GM19025 (cell line): ENCODE measurements around the gene ABCD4.
A peak's percentile ranks its signal among the peaks of the same experiment; 100 is the strongest.

Experiments
- ATAC-seq: cut with Tn5 transposase; IDR thresholded peaks from one replicate; pipeline ENCODE4 v1.9.1; 2021; ENCODE audit warnings: mild to moderate bottlenecking, low read depth, moderate library complexity; ENCODE audit not compliant: unreplicated experiment

ABCD4 gene

DNA sequence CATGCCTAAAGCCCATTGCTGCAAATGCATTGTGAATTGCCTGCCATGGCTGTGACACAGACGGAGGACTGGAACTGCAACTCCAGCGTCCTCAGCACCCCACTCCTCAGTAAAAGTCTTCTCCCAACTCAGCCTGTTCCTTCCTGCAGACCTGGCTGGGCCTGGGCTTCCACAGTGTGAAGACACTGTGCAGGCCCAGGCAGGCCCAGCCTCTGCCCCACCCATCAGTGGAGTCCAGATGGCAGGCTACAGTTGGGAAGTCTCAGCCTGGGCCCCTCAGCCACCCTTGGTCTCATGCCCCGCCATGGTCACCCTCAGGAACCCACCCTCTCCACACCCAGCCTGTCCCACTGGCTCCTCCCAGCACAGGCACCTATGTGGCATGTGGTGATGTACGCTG, 41.4 kb downstream of the ABCD4 start:
- no peak for ATAC-seq

DNA sequence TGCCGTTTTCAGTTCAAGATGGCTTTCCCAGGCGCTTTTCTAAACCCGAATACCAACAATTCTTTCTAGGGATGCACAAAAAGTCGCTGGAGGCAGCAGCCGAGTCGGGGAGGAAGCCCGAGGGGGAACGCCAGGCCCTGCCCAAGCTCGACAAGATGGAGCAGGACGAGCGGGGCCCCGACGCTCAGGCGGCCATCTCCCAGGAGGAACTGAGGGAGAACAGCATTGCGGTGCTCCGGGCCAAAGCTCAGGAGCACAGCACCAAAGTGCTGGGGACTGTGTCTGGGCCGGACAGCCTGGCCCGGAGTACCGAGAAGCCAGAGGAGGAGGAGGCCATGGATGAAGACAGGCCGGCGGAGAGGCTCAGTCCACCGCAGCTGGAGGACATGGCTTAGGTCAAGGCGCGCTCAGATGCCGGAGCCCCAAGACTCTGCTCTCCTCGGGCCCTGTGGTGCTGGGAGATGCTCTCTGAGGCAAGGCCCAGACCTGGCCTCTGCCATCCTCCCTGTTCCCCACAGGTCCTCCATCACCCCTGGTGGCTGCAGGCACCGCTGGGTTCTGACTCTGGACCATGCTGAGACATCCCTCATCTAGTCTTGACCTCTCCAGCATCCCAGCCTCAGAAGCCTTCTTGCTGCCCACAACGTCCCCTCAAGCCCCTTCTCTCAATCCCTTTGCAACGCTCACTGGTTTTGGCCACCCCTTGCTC, 42.1 kb downstream of the ABCD4 start:
- no peak for ATAC-seq

DNA sequence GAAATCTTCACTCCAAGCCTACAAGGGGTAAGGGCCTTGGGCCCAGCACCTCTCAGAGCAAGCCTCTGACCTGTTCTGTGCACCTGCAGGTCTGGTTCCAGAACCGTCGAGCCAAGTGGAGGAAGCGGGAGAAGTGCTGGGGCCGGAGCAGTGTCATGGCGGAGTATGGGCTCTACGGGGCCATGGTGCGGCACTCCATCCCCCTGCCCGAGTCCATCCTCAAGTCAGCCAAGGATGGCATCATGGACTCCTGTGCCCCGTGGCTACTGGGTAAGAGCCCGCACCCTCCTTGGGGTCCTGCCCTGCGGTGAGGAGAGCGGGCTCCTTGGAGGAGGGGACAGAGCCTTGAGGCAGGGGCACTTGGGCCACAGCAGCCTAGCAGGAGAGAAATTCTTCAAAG, 43.2 kb downstream of the ABCD4 start:
- ATAC-seq: no peak

DNA sequence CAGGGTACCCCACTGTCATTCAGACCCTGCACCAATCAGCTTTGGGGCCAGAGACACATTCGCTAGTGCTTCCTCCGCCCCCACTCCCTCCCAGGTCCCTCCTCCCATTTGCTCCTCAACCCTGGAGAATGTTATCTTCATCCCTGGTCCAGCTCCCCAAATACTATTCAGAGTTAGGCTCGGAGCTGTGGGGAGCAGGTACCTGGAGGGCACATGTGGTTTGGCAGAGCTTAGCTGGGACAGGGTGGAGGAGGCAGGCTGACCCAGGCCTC, 44.0 kb downstream of the ABCD4 start:
- no peak for ATAC-seq

DNA sequence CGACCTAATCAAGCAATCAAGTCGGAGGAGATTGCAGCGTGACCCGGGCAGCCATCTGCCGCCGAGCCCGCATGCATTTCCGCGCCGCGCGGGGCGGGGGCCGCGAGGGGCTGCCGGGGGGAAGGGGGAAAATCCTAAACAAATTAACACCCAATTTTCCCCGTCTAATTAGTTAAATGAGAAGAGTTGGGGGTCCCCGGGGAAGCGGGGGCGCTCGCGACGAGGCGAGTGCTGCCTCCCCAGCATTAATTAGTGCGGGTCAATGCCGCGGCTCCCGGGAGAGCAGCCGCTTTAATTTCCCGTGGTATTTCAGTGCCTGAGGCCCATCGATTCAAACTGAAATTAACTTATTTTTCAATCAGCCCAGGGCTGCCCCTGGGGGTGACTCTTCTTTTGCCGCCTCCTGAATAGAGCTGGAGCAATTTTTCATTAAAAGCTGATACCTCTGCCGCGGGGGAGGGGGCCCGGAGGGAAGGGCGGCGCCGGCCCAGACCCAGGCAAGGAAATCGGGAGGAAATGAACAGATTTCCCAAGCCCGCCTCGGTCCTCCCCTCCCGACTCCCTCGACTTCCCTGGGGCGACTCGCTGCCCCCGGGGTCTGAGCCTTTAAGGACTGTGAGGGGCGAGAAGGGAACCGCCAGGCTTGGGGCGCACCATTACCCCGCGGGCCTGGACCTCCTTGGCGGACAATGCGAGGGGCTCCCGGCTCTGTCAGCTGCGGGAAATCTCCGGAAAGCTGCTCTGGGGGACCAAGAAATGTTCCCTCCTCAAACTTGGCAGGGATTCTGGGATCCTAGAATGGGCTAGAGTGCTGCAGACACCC, 44.6 kb downstream of the ABCD4 start:
- no peak for ATAC-seq

DNA sequence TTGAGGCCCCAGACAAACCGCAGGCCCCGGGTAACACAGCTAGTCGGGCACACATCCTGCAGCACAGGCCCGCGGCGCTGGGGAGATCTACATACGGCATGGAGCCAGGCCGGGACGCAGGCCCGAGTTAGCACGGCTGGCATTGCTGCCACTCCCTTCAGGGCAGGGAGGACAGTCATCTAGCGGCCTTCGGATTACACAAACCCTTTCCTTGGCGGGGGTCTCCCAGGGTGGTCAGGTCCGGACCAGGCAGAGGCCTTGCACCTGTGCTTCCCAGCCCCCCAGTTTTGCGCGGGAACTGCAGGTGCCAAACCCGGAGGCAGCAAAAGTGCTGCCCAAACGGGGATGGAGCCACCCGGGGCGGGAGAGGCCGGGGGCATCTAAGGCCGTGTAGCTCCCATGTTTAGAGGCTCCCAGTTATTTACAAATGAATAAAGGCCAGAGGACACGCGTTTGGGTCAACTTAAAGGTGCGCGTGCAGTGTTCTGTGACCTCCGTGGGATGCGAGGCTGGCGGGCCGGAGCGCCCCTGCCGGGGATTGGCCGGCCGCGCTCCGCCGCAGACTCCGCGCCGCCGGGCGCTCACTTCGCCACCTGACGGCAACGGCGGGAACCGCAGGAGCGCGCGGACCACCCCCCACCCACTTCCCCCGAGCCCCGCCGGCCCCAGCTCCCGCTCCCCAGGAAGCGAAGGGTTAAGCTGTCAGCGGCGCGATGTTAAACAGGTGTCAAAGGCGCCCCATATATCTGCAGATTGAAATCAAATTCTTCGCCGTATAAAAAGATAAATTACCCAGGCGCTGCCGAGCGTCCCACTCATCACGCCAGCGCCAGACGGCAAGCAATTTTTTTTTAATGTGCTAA, 45.4 kb downstream of the ABCD4 start:
- ATAC-seq: peak; percentile 55

DNA sequence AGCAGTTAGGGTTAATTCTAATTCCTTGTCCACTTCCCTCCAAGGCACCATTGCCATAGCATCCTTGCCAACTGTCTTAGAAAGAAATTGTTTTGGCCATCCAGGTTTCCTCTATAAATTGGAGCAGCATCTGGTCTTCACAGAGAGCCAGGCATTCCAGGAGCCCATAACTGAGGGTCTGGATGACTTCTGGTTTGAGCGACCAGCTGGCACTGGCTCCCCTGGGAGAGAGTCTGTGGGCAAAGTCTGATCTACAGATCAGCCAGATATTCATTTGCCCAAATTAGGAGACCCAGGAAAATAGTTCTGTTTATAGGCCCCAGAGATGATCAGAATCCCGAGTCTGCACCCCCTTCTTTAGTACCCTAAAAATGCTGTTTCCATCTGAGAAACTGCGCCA, 47.5 kb downstream of the ABCD4 start:
- ATAC-seq: no peak

DNA sequence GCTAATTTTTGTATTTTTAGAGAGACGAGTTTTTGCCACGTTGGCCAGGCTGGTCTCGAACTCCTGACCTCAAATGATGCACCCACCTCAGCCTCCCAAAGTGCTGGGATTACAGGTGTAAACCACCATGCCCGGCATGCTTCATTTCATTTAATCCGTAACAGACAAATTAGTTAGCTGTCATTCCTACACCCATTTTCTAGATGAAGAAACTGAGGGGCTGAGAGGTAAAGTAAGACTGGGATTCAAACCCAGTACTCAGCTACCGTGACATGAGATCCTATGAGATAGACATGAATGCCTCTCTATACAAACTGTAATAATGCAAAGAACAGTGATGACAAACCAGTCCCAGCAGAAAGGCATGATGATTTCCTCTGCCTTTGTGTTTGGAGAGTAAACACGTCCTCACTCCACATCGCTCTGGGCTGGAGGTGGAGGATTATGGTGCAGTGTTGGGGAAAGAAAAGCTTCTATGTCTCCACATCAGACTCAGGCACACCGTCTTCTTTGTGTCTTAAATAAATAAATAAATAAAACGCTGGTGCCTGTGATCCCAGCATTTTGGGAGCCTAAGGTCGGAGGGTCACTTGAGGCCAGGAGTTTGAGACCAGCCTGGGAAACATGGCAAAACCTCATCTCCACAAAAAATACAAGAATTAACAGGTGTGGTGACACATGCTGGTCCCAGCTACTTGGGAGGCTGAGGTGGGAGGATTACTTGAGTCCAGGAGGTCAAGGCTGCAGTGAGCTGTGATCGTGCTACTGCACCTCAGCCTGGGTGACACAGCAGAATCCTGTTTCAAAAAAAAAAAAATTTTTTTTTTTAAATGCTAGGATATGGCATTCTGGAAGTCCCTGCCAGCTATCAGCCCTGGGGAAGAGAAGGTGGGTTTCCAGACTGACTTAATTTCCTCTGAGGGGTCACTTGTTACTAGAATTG, 53.0 kb downstream of the ABCD4 start:
- ATAC-seq: no peak

DNA sequence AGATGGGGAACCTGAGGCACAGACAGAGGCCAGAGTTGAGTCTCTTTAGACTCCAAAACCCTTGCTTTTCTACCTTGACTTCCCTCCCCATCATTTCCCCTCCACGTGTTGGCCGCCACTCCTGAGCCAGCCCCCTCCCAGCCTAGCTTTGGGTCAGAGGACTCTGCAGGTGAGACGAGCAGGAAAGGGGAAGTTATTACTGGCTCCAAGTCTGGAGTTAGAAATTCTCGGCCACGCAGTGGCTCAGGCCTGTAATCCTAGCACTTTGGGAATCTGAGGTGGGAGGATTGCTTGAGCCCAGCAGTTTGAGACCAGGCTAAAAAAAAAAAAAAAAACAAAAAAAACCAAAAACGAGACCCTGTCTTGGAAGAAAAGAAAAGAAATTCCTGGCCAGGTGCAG, 54.7 kb downstream of the ABCD4 start:
- no peak for ATAC-seq

DNA sequence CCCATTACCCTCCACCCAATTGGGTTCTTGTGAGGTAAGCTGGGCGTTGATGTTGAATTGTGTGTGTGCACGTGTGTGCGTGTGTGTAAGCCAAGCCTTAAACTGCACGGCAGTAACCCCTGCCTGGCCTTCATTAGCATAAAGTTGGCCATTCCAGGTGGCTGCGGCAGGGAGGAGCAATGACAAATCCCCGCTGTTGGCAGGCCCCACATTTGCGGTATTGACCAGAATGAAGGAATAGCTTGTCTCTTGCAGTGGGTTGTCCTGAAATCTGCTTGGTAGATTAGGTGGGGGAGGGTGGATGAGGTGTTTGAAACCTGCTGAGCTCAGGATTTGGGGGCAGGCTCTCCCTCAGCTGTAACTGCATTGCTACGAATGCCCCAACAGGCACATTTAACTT, 56.2 kb downstream of the ABCD4 start:
- no peak for ATAC-seq

DNA sequence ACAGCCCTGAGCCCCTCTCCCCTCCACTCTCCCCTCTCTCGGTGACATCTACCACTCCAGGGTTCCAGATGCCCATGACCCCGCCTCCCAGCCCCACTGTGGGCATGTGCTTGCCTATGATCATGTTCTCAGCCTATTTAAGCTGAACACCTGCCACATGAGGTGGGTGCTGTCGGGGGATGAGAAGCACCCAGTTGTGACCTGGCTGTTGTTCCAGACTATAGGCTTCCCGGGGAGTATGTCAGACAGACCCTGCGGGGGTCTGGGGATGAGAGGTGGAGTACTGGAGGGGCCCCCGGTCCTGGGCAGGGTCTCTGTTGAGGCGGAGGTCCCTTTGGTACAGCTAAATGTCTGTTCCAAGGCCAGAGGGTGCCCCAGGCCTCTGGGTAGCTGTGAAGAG, 57.4 kb downstream of the ABCD4 start:
- ATAC-seq: no peak

DNA sequence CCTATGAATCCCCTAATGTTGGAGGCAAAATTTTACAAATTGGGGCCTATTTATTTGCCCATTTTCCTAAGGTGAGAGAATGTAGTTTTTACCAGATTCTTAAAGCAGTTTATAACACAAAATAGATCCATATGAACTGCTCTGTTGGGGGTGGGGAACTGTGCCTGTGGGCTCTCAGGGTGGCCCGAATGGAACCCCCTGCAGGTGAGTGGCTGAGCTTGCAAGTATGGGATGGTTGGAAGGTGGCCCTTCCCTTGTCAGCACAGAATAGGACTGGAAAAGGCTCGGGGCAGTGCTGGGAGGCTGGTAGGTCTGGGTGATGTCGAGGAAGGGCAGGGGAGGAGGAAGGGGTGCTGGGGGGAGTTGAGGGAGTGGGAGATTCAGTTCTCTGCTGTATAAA, 58.6 kb downstream of the ABCD4 start:
- ATAC-seq: no peak

DNA sequence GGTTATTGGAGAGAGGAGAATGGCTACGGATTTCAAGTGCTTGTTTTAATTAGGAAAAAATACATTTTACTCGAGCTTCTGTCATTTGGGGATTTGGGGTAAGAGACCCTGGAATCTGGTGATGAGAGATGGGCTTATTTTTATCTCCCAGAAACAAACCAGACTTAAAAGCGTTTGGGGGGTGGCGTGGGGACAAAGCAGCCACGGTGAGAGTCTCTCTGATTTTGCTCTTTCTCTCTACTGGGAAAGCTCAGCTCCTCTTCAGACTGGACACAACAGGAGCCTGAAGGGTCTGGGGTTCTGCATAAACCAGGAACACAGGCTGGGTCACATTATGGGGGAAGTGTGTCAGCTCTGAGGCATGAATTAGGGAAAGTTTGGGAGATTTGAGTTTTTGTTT, 59.7 kb downstream of the ABCD4 start:
- no peak for ATAC-seq

DNA sequence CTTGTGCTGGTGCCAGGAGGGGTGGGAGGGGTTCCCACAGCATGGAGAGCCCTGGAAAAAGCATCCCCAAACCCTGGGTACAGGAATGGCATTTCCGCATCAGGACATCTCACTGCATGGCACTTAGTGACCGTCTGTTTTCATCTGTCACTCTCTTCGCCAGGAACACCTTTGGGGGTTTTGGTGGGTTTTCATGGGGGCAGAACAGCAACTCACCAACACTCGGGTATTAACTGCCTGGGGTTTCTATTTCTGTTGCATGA, 60.0 kb downstream of the ABCD4 start:
- ATAC-seq: no peak

DNA sequence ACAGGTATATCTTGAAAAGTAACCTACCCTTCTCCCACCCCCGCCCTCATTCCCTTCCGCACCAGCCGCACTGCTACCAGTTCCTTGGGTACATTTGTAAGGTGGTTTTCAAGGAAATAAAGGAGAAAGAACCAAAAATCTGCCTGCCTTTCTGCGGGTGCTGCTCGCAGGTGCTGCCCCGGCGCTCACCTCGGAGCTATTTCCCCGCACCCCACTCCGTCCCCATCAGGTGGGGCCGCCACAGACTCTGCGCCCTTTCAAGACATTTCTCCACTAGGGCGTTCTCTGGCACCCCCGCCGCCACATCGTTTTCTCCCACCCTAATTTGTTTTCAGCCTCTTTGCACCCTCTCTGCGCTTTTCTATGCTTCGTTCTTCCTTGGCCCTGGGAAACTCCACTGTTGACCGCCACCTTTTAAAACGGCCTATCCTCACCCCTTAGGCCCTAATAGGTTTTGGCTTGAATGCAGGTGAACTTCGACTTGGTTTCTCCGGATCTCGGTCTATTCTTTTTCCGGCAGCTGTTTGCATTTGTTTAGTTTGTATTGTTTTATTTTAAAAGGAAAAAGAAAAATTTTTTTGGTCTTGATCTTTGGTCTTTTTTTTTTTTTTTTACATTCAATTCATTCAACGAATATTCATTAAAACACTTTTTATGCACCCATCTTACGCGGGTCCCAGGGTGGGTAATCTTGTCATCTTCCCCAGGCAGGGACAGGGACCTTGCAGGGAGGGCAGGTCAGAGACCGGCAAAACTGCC, 60.5 kb downstream of the ABCD4 start:
- ATAC-seq: no peak

DNA sequence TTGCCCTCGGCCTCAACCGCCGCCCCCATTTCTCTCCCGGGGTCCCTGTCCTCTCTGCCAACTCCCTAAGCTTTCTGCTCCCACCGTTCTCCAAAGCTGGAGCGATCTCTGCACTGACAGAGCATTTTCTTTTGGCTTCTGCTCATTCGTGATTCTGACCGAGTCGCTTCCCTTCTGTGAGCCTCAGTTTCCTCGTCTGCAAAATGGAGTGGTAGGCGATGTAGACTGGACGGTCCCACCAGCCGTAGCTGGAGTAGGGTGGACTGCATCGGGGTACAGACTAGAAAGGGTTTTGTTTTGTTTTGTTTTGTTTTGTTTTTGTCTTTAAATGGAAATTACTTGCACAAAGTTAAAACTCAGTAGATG, 61.1 kb downstream of the ABCD4 start:
- ATAC-seq: no peak

DNA sequence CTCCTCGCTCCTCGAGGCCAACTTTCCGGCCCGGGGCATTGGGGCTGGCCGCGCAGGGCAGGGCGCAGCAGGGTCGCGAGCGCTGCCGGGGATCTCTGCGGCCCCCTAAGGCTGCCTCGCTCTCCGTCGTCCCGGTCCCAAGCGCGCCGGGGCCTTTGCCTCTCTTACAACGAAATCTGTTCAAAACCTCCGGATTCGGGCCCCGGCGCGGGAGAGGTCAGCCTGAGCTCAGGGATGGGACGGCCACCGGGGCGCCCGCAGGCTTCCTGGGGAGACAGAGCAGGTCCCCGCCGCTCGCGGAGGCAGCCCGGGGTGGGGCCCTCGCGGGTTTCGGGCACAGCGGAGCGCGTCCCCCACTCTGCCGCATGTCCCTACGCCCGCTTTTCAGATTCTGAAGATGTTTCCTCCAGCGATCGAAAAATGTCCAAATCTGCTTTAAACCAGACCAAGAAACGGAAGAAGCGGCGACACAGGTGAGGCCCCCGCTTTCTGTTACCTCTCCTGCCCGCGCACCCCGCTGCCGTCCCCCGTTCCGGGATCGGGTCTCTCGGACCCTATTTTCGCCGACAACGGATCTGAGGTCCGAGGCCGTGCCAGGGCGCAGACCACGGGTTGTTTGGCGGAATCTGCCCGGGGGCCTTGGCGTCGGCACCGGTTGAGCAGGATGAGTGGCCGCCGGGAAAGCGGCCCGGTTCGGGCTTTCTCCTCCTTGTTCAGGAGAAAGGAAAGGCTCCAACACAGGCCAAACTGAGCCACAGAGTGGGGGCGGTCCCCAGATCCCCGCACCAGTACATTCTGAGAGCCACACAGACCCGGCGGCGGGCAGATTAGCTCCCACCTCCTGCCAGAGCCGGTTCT, 61.7 kb downstream of the ABCD4 start:
- no peak for ATAC-seq

DNA sequence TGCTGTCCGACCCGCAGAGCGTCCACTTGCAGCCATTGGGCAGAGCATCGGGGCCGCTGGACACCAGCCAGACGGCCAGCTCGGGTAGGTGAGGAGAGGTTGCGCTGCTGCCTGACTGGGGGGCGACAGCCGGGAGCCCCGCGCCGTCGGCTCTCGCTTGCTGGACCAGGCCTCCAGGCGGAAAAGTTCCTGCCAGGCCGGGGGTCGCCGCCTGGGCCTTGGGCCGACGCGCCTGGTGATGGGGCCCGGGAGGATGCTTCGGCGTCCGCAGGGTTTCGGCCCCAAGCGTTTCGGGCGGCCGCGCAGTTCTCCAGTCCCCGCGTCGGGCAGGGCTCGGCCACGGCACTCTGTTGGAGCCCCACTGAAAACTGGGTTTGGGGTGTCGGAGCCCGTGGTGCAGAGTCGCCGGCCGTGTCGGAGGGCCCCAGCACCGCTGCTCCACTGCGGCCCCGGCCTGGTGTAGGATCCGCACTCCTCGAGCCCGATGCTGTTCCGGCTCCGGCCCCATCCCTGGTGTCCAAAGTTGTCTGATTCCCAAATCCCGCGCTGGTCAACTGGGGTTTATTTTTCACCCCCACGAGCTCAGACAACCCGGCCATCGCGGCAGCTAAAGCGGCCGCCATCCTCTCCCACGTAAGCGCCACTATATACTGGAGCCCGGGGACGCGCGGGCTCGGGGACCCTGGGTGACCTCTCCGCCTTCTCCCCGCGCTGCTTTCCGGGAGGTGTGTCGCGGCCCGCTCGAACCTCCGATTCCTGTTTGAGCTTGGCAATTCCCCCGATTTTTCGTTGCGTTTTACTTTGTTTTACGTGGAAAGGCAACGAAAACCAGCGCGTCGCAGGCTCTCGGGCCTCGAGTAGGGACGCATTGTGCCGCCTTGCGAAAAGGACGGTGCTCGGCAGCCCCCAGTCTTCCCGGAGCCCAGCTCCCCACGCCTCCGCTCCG, 62.6 kb downstream of the ABCD4 start:
- ATAC-seq: no peak
